Neural crest cell (in vitro differentiated cells): ENCODE data around the gene PIP4K2A. TPM values are rescaled to one million over a fixed set of nuclear protein-coding genes. Genes with fewer than 3 reads are reported as not detected.

ENCODE experiments used
- DNase-seq: peaks from one replicate; pipeline ENCODE4 v3.0.0; 2021; ENCODE audit warnings: low read depth, mixed read lengths, low spot score
- H3K27ac Mint-ChIP-seq: one replicate; pipeline ENCODE4 v1.8.0; 2021; ENCODE audit warnings: mild to moderate bottlenecking, mixed read lengths; ENCODE audit not compliant: unreplicated experiment
- H3K27me3 Mint-ChIP-seq: 2 replicates; pipeline ENCODE4 v1.8.0; 2021; ENCODE audit warnings: low read depth, mild to moderate bottlenecking, mixed read lengths
- H3K36me3 Mint-ChIP-seq: 2 replicates; pipeline ENCODE4 v1.8.0; 2021; ENCODE audit warnings: low read depth, mild to moderate bottlenecking, mixed read lengths
- H3K4me1 Mint-ChIP-seq: 2 replicates; pipeline ENCODE4 v1.8.0; 2021; ENCODE audit warnings: mixed read lengths
- H3K4me3 Mint-ChIP-seq: one replicate; pipeline ENCODE4 v1.8.0; 2021; ENCODE audit warnings: mild to moderate bottlenecking, mixed read lengths
- H3K9me3 Mint-ChIP-seq: 2 replicates; pipeline ENCODE4 v1.8.0; 2021; ENCODE audit warnings: mixed read lengths
- CTCF ChIP-seq: fragments of 200-600 bp; sonication (generic); conservative IDR thresholded peaks from 2 replicates; pipeline ENCODE4 v1.5.0; 2021; ENCODE audit warnings: antibody characterized with exemption, mild to moderate bottlenecking
- total RNA-seq: library from RNA; stranded (reverse); gene quantifications from 2 replicates; pipeline ENCODE4 v1.2.1, GENCODE V29; 2021

The PIP4K2A gene
- total RNA-seq, 1 donor from 2014 or later = 28.7 TPM

- no peak overlapping the region for H3K27ac Mint-ChIP-seq
- H3K36me3 Mint-ChIP-seq = peaks cover 13% of the 10 kb centered on the region
- TF ChIP-seq CTCF = no peak
- H3K4me1 Mint-ChIP-seq = peaks cover 26% of the 10 kb centered on the region
- no peak for DNase-seq
- no peaks in the 10 kb centered on the region for H3K27me3 Mint-ChIP-seq
- no peak overlapping the region for H3K4me3 Mint-ChIP-seq
- H3K9me3 Mint-ChIP-seq = no peaks in the 10 kb centered on the region
These were observed 150.3 kb downstream of the PIP4K2A start for GRCh38 chr10:22564060-22564459.

- Mint-ChIP-seq H3K9me3 (no peaks in the 10 kb centered on the region), H3K4me3 (no peak overlapping the region), H3K27me3 (no peaks in the 10 kb centered on the region), H3K4me1 (peaks cover 26% of the 10 kb centered on the region), H3K27ac (no peak overlapping the region), H3K36me3 (peaks cover 10% of the 10 kb centered on the region)
- DNase-seq = no peak
- TF ChIP-seq CTCF = no peak
These were observed 152.5 kb downstream of the PIP4K2A start for GRCh38 chr10:22561909-22562308.

- peaks cover 2% of the 10 kb centered on the region for H3K36me3 Mint-ChIP-seq
- H3K4me1 Mint-ChIP-seq = peaks cover 25% of the 10 kb centered on the region
- peak overlapping the region; percentile 24 for H3K27ac Mint-ChIP-seq
- DNase-seq = no peak
- H3K4me3 Mint-ChIP-seq = no peak overlapping the region
- no peaks in the 10 kb centered on the region for H3K27me3 Mint-ChIP-seq
- no peaks in the 10 kb centered on the region for H3K9me3 Mint-ChIP-seq
- TF ChIP-seq CTCF = no peak
These were observed 153.5 kb downstream of the PIP4K2A start for GRCh38 chr10:22560913-22561239.

GRCh38 chr10:22560096-22560912 is 154.1 kb downstream of the PIP4K2A start:
- Mint-ChIP-seq H3K4me1 (peaks cover 25% of the 10 kb centered on the region), H3K27ac (no peak overlapping the region), H3K9me3 (no peaks in the 10 kb centered on the region), H3K27me3 (no peaks in the 10 kb centered on the region), H3K36me3 (peaks cover 2% of the 10 kb centered on the region), H3K4me3 (no peak overlapping the region)
- no peak for DNase-seq
- no peak for TF ChIP-seq CTCF

- H3K36me3 Mint-ChIP-seq = no peaks in the 10 kb centered on the region
- peaks cover 33% of the 10 kb centered on the region for H3K4me1 Mint-ChIP-seq
These were observed 157.1 kb downstream of the PIP4K2A start for GRCh38 chr10:22557321-22557720.

More at GRCh38 chr10:22557321-22557720, 157.1 kb downstream of the PIP4K2A start:
- no peak for TF ChIP-seq CTCF
- Mint-ChIP-seq H3K27me3 (no peaks in the 10 kb centered on the region), H3K4me3 (no peak overlapping the region), H3K9me3 (no peaks in the 10 kb centered on the region), H3K27ac (no peak overlapping the region)
- DNase-seq = no peak
